Immature natural killer cell (primary cell): ENCODE data around the gene ARIH1. TPM values are rescaled to one million over a fixed set of nuclear protein-coding genes. Genes with fewer than 3 reads are reported as not detected.

Experiments
- DNase-seq, 3 donors: peaks; one replicate each; pipeline ENCODE4 v3.0.0; 2022; ENCODE audit warnings: mixed read lengths in 1 of 3
- H3K27ac Mint-ChIP-seq, 6 donors: one replicate each; pipeline ENCODE4 v1.8.0; 2020; ENCODE audit warnings: mixed read lengths in 6 of 6, mild to moderate bottlenecking in 5 of 6, inconsistent platforms in 4 of 6, moderate library complexity in 3 of 6
- H3K27me3 Mint-ChIP-seq, 3 donors: one replicate each; pipeline ENCODE4 v1.8.0; 2020 to 2021; ENCODE audit warnings: low read depth in 3 of 3, mild to moderate bottlenecking in 3 of 3, mixed read lengths in 3 of 3, moderate library complexity in 3 of 3, inconsistent platforms in 1 of 3
- H3K36me3 Mint-ChIP-seq, 3 donors: one replicate each; pipeline ENCODE4 v1.8.0; 2020; ENCODE audit warnings: mixed read lengths in 3 of 3, inconsistent platforms in 2 of 3, mild to moderate bottlenecking in 2 of 3
- H3K4me1 Mint-ChIP-seq, 2 donors: one replicate each; pipeline ENCODE4 v1.8.0; 2020; ENCODE audit warnings: inconsistent platforms in 2 of 2, mild to moderate bottlenecking in 2 of 2, mixed read lengths in 2 of 2, moderate library complexity in 1 of 2
- H3K4me3 Mint-ChIP-seq, 5 donors: one replicate each; pipeline ENCODE4 v1.8.0; 2020; ENCODE audit warnings: mild to moderate bottlenecking in 5 of 5, mixed read lengths in 5 of 5, inconsistent platforms in 3 of 5, moderate library complexity in 3 of 5
- H3K9me3 Mint-ChIP-seq, 6 donors: one replicate each; pipeline ENCODE4 v1.8.0; 2020; ENCODE audit warnings: mild to moderate bottlenecking in 6 of 6, mixed read lengths in 6 of 6, inconsistent platforms in 4 of 6, moderate library complexity in 3 of 6
- polyA plus RNA-seq, 3 donors: library from polyadenylated mRNA; unstranded; fragments of 300-500 nt; fragmentation: Illumina TruSeq; gene quantifications; one replicate each; pipeline ENCODE4 v1.2.3, GENCODE V29; 2021

Gene ARIH1
- polyA plus RNA-seq, 3 donors from 2014 or later: 5.8 to 24.3 (median 8.0) TPM

GRCh38 chr15:72493220-72493619 lies 19.1 kb downstream of the ARIH1 start:
- no peak for DNase-seq
- Mint-ChIP-seq H3K9me3 (no peaks in the 10 kb centered on the region), H3K36me3 (no peaks in the 10 kb centered on the region), H3K27me3 (peaks cover 2 to 4% (median 3%) of the 10 kb centered on the region in 3 donors), H3K4me3 (no peak overlapping the region), H3K27ac (peak overlapping the region in 1 of 6 donors; percentile 60), H3K4me1 (peaks cover 70 to 92% of the 10 kb centered on the region in 2 donors)

- H3K4me3 Mint-ChIP-seq: peak overlapping the region in 1 of 5 donors; percentile 27
- H3K36me3 Mint-ChIP-seq: peaks cover 0 to 3% (median 0%) of the 10 kb centered on the region in 3 donors
- DNase-seq: no peak
- peaks cover 64 to 88% of the 10 kb centered on the region in 2 donors for H3K4me1 Mint-ChIP-seq
- H3K27ac Mint-ChIP-seq: peak overlapping the region in 1 of 6 donors; percentile 2
- H3K9me3 Mint-ChIP-seq: no peaks in the 10 kb centered on the region
- H3K27me3 Mint-ChIP-seq: peaks cover 0 to 4% (median 2%) of the 10 kb centered on the region in 3 donors
Measured at GRCh38 chr15:72495007-72495406, 20.9 kb downstream of the ARIH1 start.

GRCh38 chr15:72496783-72497182 lies 22.7 kb downstream of the ARIH1 start:
- Mint-ChIP-seq H3K27ac (peak overlapping the region in 4 of 6 donors; percentile 12 to 36 (median 24)), H3K27me3 (peaks cover 0 to 2% (median 2%) of the 10 kb centered on the region in 3 donors), H3K4me1 (peaks cover 54 to 87% of the 10 kb centered on the region in 2 donors), H3K9me3 (no peaks in the 10 kb centered on the region), H3K36me3 (peaks cover 0 to 3% (median 0%) of the 10 kb centered on the region in 3 donors), H3K4me3 (no peak overlapping the region)
- no peak for DNase-seq

GRCh38 chr15:72497402-72497801 lies 23.3 kb downstream of the ARIH1 start:
- peaks cover 0 to 2% (median 2%) of the 10 kb centered on the region in 3 donors for H3K27me3 Mint-ChIP-seq
- H3K36me3 Mint-ChIP-seq: peaks cover 0 to 3% (median 0%) of the 10 kb centered on the region in 3 donors
- peak overlapping the region in 2 of 6 donors; percentile 1 to 29 for H3K27ac Mint-ChIP-seq
- H3K4me1 Mint-ChIP-seq: peaks cover 58 to 87% of the 10 kb centered on the region in 2 donors
- H3K9me3 Mint-ChIP-seq: no peaks in the 10 kb centered on the region
- H3K4me3 Mint-ChIP-seq: no peak overlapping the region
- no peak for DNase-seq

- H3K27me3 Mint-ChIP-seq: peaks cover 0 to 3% (median 0%) of the 10 kb centered on the region in 3 donors
- peaks cover 58 to 82% of the 10 kb centered on the region in 2 donors for H3K4me1 Mint-ChIP-seq
- DNase-seq: no peak
- H3K4me3 Mint-ChIP-seq: peak overlapping the region in 1 of 5 donors; percentile 39
- peaks cover 0 to 3% (median 0%) of the 10 kb centered on the region in 3 donors for H3K36me3 Mint-ChIP-seq
- no peaks in the 10 kb centered on the region for H3K9me3 Mint-ChIP-seq
- peak overlapping the region in 1 of 6 donors; percentile 56 for H3K27ac Mint-ChIP-seq
Measured at GRCh38 chr15:72502220-72502809, 28.2 kb downstream of the ARIH1 start.

GRCh38 chr15:72503147-72503546 lies 29.0 kb downstream of the ARIH1 start:
- no peak for DNase-seq
- Mint-ChIP-seq H3K36me3 (peaks cover 0 to 3% (median 0%) of the 10 kb centered on the region in 3 donors), H3K4me3 (peak overlapping the region in 3 of 5 donors; percentile 5 to 41 (median 30)), H3K9me3 (no peaks in the 10 kb centered on the region), H3K27me3 (peaks cover 0 to 3% (median 0%) of the 10 kb centered on the region in 3 donors), H3K4me1 (peaks cover 56 to 82% of the 10 kb centered on the region in 2 donors), H3K27ac (peak overlapping the region; percentile 2 to 78 (median 62))

GRCh38 chr15:72507402-72508092 lies 33.4 kb downstream of the ARIH1 start:
- Mint-ChIP-seq H3K27ac (peak overlapping the region in 1 of 6 donors; percentile 40), H3K36me3 (no peaks in the 10 kb centered on the region), H3K27me3 (peaks cover 0 to 3% (median 3%) of the 10 kb centered on the region in 3 donors), H3K4me1 (peaks cover 60 to 84% of the 10 kb centered on the region in 2 donors), H3K4me3 (no peak overlapping the region), H3K9me3 (no peaks in the 10 kb centered on the region)
- no peak for DNase-seq

GRCh38 chr15:72509484-72509883 lies 35.4 kb downstream of the ARIH1 start:
- H3K4me1 Mint-ChIP-seq: peaks cover 57 to 84% of the 10 kb centered on the region in 2 donors
- no peak for DNase-seq
- peak overlapping the region in 1 of 6 donors; percentile 49 for H3K27ac Mint-ChIP-seq
- H3K36me3 Mint-ChIP-seq: no peaks in the 10 kb centered on the region
- no peak overlapping the region for H3K4me3 Mint-ChIP-seq
- no peaks in the 10 kb centered on the region for H3K9me3 Mint-ChIP-seq
- peaks cover 0 to 3% (median 3%) of the 10 kb centered on the region in 3 donors for H3K27me3 Mint-ChIP-seq

GRCh38 chr15:72511536-72511935 lies 37.4 kb downstream of the ARIH1 start:
- H3K27ac Mint-ChIP-seq: no peak overlapping the region
- no peaks in the 10 kb centered on the region for H3K9me3 Mint-ChIP-seq
- H3K4me1 Mint-ChIP-seq: peaks cover 62 to 88% of the 10 kb centered on the region in 2 donors
- peaks cover 0 to 3% (median 0%) of the 10 kb centered on the region in 3 donors for H3K27me3 Mint-ChIP-seq
- DNase-seq: no peak
- no peak overlapping the region for H3K4me3 Mint-ChIP-seq
- no peaks in the 10 kb centered on the region for H3K36me3 Mint-ChIP-seq

- no peak overlapping the region for H3K4me3 Mint-ChIP-seq
- no peaks in the 10 kb centered on the region for H3K9me3 Mint-ChIP-seq
- peak overlapping the region in 4 of 6 donors; percentile 0 to 59 (median 18) for H3K27ac Mint-ChIP-seq
- no peak for DNase-seq
- peaks cover 56 to 67% of the 10 kb centered on the region in 2 donors for H3K4me1 Mint-ChIP-seq
- no peaks in the 10 kb centered on the region for H3K36me3 Mint-ChIP-seq
- no peaks in the 10 kb centered on the region for H3K27me3 Mint-ChIP-seq
Measured at GRCh38 chr15:72515591-72516389, 41.7 kb downstream of the ARIH1 start.

- peaks cover 0 to 2% (median 0%) of the 10 kb centered on the region in 3 donors for H3K36me3 Mint-ChIP-seq
- H3K27me3 Mint-ChIP-seq: no peaks in the 10 kb centered on the region
- peak overlapping the region in 3 of 6 donors; percentile 0 to 66 (median 1) for H3K27ac Mint-ChIP-seq
- no peaks in the 10 kb centered on the region for H3K9me3 Mint-ChIP-seq
- no peak overlapping the region for H3K4me3 Mint-ChIP-seq
- H3K4me1 Mint-ChIP-seq: peaks cover 51 to 65% of the 10 kb centered on the region in 2 donors
- no peak for DNase-seq
Measured at GRCh38 chr15:72516777-72517176, 42.6 kb downstream of the ARIH1 start.

GRCh38 chr15:72521682-72522081 lies 47.6 kb downstream of the ARIH1 start:
- H3K27ac Mint-ChIP-seq: peak overlapping the region in 2 of 6 donors; percentile 41 to 51
- no peak overlapping the region for H3K4me3 Mint-ChIP-seq

GRCh38 chr15:72532991-72533601 lies 59.0 kb downstream of the ARIH1 start:
- H3K9me3 Mint-ChIP-seq: no peaks in the 10 kb centered on the region
- H3K4me1 Mint-ChIP-seq: peaks cover 38 to 82% of the 10 kb centered on the region in 2 donors
- H3K27me3 Mint-ChIP-seq: no peaks in the 10 kb centered on the region
- DNase-seq: peak; percentile 8 to 28 (median 11)
- H3K4me3 Mint-ChIP-seq: no peak overlapping the region
- no peaks in the 10 kb centered on the region for H3K36me3 Mint-ChIP-seq
- H3K27ac Mint-ChIP-seq: peak overlapping the region in 1 of 6 donors; percentile 2

More at GRCh38 chr15:72521682-72522081, 47.6 kb downstream of the ARIH1 start:
- DNase-seq: no peak
- Mint-ChIP-seq H3K4me1 (peaks cover 18 to 38% of the 10 kb centered on the region in 2 donors), H3K9me3 (no peaks in the 10 kb centered on the region), H3K27me3 (no peaks in the 10 kb centered on the region), H3K36me3 (peaks cover 3 to 5% (median 4%) of the 10 kb centered on the region in 3 donors)
